ENCODE data around the gene RPS27L. TPM values are rescaled to one million over a fixed set of nuclear protein-coding genes. Genes with fewer than 3 reads are reported as not detected.
A peak's percentile ranks its signal among the peaks of the same experiment; 100 is the strongest.

Gene RPS27L
- total and polyA plus RNA-seq, 7 donors: 33.1 to 186 (median 108) TPM

DNA sequence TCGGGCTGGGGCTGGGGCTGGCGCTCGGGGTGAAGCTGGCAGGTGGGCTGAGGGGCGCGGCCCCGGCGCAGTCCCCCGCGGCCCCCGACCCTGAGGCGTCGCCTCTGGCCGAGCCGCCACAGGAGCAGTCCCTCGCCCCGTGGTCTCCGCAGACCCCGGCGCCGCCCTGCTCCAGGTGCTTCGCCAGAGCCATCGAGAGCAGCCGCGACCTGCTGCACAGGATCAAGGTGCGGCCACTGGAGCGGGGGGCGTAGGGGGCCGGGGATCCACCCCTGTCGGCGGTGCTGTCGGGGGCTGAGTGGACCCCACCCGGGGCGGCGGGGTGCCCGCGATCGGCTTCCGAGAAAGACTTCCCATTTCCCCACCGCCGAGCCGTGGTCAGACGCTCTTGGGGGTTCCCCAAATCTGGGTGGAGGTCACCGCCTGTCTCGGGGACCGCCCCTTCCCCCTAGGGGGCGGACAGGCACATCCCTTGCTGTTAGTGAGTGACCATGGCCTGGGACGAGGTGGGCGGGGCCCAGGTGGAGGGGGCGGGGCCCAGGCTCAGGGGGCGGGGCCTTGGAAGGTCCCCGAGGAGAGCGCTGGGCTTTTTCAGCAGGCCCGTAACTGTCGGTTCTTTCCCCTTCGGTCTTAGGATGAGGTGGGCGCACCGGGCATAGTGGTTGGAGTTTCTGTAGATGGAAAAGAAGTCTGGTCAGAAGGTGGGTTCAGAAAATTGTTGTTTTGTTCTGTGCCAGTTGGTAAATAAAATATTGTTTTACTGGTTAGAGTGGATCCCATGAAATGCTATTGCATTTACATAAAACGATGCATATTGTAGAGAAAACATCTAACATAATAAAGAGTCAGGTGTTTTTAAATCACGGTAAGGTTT is 35.0 kb downstream of the RPS27L start:
- intact Hi-C loops (cut with DNase I): loop anchor here in 1 of 2 donors (5.0 kb wide), 1 partner anchor 35 kb away; the partner anchor contains the start of gene RPS27L
- no peaks in the 10 kb centered on the region for H3K4me1 ChIP-seq

GRCh38 chr15:63121382-63122001 is 35.8 kb downstream of the RPS27L start, which contains the start of gene LACTB:
Gene LACTB (plus strand): TSS chr15:63121861. CDS start chr15:63121872, 11 bp downstream.
- peak; percentile 91 to 94 for DNase-seq
- TF ChIP-seq, protein P1, sequence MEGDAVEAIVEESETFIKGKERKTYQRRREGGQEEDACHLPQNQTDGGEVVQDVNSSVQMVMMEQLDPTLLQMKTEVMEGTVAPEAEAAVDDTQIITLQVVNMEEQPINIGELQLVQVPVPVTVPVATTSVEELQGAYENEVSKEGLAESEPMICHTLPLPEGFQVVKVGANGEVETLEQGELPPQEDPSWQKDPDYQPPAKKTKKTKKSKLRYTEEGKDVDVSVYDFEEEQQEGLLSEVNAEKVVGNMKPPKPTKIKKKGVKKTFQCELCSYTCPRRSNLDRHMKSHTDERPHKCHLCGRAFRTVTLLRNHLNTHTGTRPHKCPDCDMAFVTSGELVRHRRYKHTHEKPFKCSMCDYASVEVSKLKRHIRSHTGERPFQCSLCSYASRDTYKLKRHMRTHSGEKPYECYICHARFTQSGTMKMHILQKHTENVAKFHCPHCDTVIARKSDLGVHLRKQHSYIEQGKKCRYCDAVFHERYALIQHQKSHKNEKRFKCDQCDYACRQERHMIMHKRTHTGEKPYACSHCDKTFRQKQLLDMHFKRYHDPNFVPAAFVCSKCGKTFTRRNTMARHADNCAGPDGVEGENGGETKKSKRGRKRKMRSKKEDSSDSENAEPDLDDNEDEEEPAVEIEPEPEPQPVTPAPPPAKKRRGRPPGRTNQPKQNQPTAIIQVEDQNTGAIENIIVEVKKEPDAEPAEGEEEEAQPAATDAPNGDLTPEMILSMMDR (IDR thresholded peaks at IDR 0.05): no peak
- peaks cover 0 to 17% of the 10 kb centered on the region in 2 donors for H3K36me3 ChIP-seq (ENCODE audit: insufficient read depth in 1 of 2, low read depth in 1 of 2)
- no peaks in the 10 kb centered on the region for H3K27me3 ChIP-seq (ENCODE audit: insufficient read depth in 3 of 3, low read length in 2 of 3)
- H3K9me3 ChIP-seq: no peaks in the 10 kb centered on the region
- H3K27ac ChIP-seq: peak within 1 kb of the TSS; percentile 98
- H3K4me1 ChIP-seq: no peaks in the 10 kb centered on the region
- intact Hi-C loops (cut with DNase I): loop anchor here in 1 of 2 donors (5.0 kb wide), 1 partner anchor 36 kb away; the partner anchor contains the start of gene RPS27L
- peak; percentile 93 to 94 (median 93) for ATAC-seq
- peak within 1 kb of the TSS; percentile 97 for H3K4me3 ChIP-seq
- WGBS, 3 donors: 2 to 3% (median 2%) methylated on average over 25 to 40 of the region's 40 CpGs

More for the DNA sequence above, 35.0 kb downstream of the RPS27L start:
- Histone ChIP-seq H3K4me3 (peak overlapping the region; percentile 97), H3K9me3 (no peaks in the 10 kb centered on the region), H3K36me3 (ENCODE audit: insufficient read depth in 1 of 2, low read depth in 1 of 2) (peaks cover 0 to 25% of the 10 kb centered on the region in 2 donors), H3K27ac (peak overlapping the region; percentile 98), H3K27me3 (ENCODE audit: insufficient read depth in 3 of 3, low read length in 2 of 3) (no peaks in the 10 kb centered on the region)
- 1 to 2% (median 1%) methylated on average over 32 to 59 of the region's 59 CpGs for WGBS, 3 donors
- DNase-seq: peak; percentile 83 to 91
- peak; percentile 96 to 98 (median 97) for ATAC-seq
- TF ChIP-seq, protein P1 (IDR thresholded peaks at IDR 0.05): peak; percentile 36

DNA sequence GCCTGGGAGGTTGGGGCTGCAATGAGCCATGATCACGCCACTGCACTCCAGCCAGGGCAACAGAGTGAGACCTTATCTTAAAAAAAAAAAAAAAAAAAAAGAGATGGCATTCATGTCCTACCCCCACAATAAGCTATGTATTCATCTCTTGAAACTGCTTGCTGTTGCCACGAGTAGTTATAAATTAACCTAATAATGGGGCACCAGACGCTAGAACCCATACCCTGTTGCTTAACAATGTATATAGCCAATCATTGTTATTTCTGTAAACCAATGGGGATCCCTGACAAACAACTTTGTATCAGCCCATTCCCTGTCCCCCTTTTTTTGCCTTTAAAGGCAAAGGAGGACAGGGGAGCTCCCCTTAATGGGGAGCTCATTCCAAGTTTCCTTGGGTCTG is 38.4 kb downstream of the RPS27L start:
- TF ChIP-seq, protein P1 (IDR thresholded peaks at IDR 0.05): no peak
- WGBS, 3 donors: 86 to 93% (median 88%) methylated on average over 3 of the region's 3 CpGs
- Histone ChIP-seq H3K4me3 (no peak overlapping the region), H3K9me3 (no peaks in the 10 kb centered on the region), H3K27me3 (ENCODE audit: insufficient read depth in 3 of 3, low read length in 2 of 3) (no peaks in the 10 kb centered on the region), H3K27ac (no peak overlapping the region), H3K36me3 (ENCODE audit: insufficient read depth in 1 of 2, low read depth in 1 of 2) (no peaks in the 10 kb centered on the region), H3K4me1 (no peaks in the 10 kb centered on the region)
- no peak for ATAC-seq
- intact Hi-C loops (cut with DNase I): no loop called here
- DNase-seq: no peak

- Histone ChIP-seq H3K36me3 (ENCODE audit: insufficient read depth in 1 of 2, low read depth in 1 of 2) (no peaks in the 10 kb centered on the region), H3K4me1 (no peaks in the 10 kb centered on the region), H3K9me3 (no peaks in the 10 kb centered on the region), H3K27ac (no peak overlapping the region), H3K27me3 (ENCODE audit: insufficient read depth in 3 of 3, low read length in 2 of 3) (no peaks in the 10 kb centered on the region), H3K4me3 (no peak overlapping the region)
- TF ChIP-seq, protein P1 (IDR thresholded peaks at IDR 0.05): no peak
- ATAC-seq: no peak
- WGBS, 3 donors: 60 to 68% (median 63%) methylated on average over 2 of the region's 2 CpGs
- intact Hi-C loops (cut with DNase I): no loop called here
- DNase-seq: no peak
Observed at GRCh38 chr15:63114465-63114864, 42.8 kb downstream of the RPS27L start.
